ENCODE data around the gene ISX. TPM values are rescaled to one million over a fixed set of nuclear protein-coding genes. Genes with fewer than 3 reads are reported as not detected.

The ISX gene
- total RNA-seq, 1 experiment from 2014 or later, result not detected

- CTCF ChIA-PET, result interaction anchor here (1.6 kb wide), 1 partner anchor 99 kb away, joined by 4 read pairs; no protein-coding TSS in a partner anchor
- H3K27ac Mint-ChIP-seq, result no peak overlapping the region
- DNase-seq (ENCODE audit: low spot score), result no peak
Measured at GRCh38 chr22:35051791-35052190, 14.2 kb upstream of the ISX start.

More at GRCh38 chr22:35051791-35052190, 14.2 kb upstream of the ISX start:
- Mint-ChIP-seq H3K9me3 (peaks cover 36% of the 10 kb centered on the region), H3K27me3 (ENCODE audit: low read depth) (peaks cover 7% of the 10 kb centered on the region), H3K36me3 (peaks cover 12% of the 10 kb centered on the region), H3K4me3 (no peak overlapping the region), H3K4me1 (peaks cover 5% of the 10 kb centered on the region)
- TF ChIP-seq ELF4 (CRISPR knock-in tag; IDR thresholded peaks at IDR 0.05; ENCODE audit: low read depth) (no peak), IRF1 (CRISPR knock-in tag; IDR thresholded peaks at IDR 0.05) (no peak), TEAD4 (CRISPR knock-in tag; IDR thresholded peaks at IDR 0.05) (no peak), MXD4 (CRISPR knock-in tag; IDR thresholded peaks at IDR 0.05; ENCODE audit: borderline replicate concordance) (no peak), ZNF232 (CRISPR knock-in tag; IDR thresholded peaks at IDR 0.05) (no peak), HMGA2 (CRISPR knock-in tag; IDR thresholded peaks at IDR 0.05) (no peak), E2F5 (CRISPR knock-in tag; IDR thresholded peaks at IDR 0.05) (no peak), ZNF396 (CRISPR knock-in tag; IDR thresholded peaks at IDR 0.05; ENCODE audit: borderline replicate concordance) (no peak), SOX15 (CRISPR knock-in tag; IDR thresholded peaks at IDR 0.05) (no peak), SP1 (CRISPR knock-in tag; conservative IDR thresholded peaks at IDR 0.05) (no peak), CDX4 (CRISPR knock-in tag; IDR thresholded peaks at IDR 0.05; ENCODE audit: borderline replicate concordance) (no peak), CBFB (CRISPR knock-in tag; IDR thresholded peaks at IDR 0.05; ENCODE audit: low read depth) (no peak), ESRRA (CRISPR knock-in tag; IDR thresholded peaks at IDR 0.05; ENCODE audit: borderline replicate concordance) (no peak), E2F4 (CRISPR knock-in tag; IDR thresholded peaks at IDR 0.05; ENCODE audit: borderline replicate concordance, low read depth) (no peak)
- TF ChIP-seq, protein P1, sequence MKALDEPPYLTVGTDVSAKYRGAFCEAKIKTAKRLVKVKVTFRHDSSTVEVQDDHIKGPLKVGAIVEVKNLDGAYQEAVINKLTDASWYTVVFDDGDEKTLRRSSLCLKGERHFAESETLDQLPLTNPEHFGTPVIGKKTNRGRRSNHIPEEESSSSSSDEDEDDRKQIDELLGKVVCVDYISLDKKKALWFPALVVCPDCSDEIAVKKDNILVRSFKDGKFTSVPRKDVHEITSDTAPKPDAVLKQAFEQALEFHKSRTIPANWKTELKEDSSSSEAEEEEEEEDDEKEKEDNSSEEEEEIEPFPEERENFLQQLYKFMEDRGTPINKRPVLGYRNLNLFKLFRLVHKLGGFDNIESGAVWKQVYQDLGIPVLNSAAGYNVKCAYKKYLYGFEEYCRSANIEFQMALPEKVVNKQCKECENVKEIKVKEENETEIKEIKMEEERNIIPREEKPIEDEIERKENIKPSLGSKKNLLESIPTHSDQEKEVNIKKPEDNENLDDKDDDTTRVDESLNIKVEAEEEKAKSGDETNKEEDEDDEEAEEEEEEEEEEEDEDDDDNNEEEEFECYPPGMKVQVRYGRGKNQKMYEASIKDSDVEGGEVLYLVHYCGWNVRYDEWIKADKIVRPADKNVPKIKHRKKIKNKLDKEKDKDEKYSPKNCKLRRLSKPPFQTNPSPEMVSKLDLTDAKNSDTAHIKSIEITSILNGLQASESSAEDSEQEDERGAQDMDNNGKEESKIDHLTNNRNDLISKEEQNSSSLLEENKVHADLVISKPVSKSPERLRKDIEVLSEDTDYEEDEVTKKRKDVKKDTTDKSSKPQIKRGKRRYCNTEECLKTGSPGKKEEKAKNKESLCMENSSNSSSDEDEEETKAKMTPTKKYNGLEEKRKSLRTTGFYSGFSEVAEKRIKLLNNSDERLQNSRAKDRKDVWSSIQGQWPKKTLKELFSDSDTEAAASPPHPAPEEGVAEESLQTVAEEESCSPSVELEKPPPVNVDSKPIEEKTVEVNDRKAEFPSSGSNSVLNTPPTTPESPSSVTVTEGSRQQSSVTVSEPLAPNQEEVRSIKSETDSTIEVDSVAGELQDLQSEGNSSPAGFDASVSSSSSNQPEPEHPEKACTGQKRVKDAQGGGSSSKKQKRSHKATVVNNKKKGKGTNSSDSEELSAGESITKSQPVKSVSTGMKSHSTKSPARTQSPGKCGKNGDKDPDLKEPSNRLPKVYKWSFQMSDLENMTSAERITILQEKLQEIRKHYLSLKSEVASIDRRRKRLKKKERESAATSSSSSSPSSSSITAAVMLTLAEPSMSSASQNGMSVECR (CRISPR knock-in tag; IDR thresholded peaks at IDR 0.05; ENCODE audit: borderline replicate concordance), result no peak
- TF ChIP-seq, protein P2, sequence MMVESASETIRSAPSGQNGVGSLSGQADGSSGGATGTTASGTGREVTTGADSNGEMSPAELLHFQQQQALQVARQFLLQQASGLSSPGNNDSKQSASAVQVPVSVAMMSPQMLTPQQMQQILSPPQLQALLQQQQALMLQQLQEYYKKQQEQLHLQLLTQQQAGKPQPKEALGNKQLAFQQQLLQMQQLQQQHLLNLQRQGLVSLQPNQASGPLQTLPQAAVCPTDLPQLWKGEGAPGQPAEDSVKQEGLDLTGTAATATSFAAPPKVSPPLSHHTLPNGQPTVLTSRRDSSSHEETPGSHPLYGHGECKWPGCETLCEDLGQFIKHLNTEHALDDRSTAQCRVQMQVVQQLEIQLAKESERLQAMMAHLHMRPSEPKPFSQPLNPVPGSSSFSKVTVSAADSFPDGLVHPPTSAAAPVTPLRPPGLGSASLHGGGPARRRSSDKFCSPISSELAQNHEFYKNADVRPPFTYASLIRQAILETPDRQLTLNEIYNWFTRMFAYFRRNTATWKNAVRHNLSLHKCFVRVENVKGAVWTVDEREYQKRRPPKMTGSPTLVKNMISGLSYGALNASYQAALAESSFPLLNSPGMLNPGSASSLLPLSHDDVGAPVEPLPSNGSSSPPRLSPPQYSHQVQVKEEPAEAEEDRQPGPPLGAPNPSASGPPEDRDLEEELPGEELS (CRISPR knock-in tag; IDR thresholded peaks at IDR 0.05), result no peak
- TF ChIP-seq, protein P3, sequence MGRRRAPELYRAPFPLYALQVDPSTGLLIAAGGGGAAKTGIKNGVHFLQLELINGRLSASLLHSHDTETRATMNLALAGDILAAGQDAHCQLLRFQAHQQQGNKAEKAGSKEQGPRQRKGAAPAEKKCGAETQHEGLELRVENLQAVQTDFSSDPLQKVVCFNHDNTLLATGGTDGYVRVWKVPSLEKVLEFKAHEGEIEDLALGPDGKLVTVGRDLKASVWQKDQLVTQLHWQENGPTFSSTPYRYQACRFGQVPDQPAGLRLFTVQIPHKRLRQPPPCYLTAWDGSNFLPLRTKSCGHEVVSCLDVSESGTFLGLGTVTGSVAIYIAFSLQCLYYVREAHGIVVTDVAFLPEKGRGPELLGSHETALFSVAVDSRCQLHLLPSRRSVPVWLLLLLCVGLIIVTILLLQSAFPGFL (CRISPR knock-in tag; IDR thresholded peaks at IDR 0.05; ENCODE audit: borderline replicate concordance), result no peak
- TF ChIP-seq, protein P4, sequence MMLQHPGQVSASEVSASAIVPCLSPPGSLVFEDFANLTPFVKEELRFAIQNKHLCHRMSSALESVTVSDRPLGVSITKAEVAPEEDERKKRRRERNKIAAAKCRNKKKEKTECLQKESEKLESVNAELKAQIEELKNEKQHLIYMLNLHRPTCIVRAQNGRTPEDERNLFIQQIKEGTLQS (CRISPR knock-in tag; conservative IDR thresholded peaks at IDR 0.05), result no peak
- ATAC-seq, result no peak
- POLR2A ChIA-PET, result no interaction called here

All from WTC11 (cell line).